GM19351 (cell line): ENCODE measurements around the gene FRMD6.
"Not testable (repeated sequence)": the region's sequence is repeated elsewhere in the genome, so short reads cannot be mapped to it uniquely, and the experiment has no call there.

Experiments used
- ATAC-seq: cut with Tn5 transposase; IDR thresholded peaks from one replicate; pipeline ENCODE4 v1.9.1; 2021; ENCODE audit warnings: mild to moderate bottlenecking, moderate library complexity; ENCODE audit not compliant: unreplicated experiment

FRMD6 gene

DNA sequence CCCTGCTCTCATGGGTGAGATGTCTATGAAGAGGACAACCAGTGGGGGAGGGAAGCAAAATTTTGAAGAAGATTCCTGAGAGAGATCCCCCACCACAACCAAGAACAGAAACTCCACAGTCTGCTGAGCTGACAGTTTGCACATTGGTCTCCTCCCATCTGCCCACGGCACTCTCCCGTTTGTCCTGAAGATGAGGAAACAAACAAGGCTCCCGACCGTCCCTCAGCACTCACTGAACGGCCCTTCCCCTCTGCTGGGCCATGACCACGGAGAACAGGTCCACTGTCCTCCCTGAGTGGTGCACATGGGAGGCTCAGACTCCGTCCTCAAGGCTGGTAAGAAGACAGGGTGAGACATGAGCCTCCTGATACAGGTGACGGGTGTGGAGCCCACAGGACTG lies 114.9 kb downstream of the FRMD6 start:
- not testable (repeated sequence) for ATAC-seq

GRCh38 chr14:51769261-51769660 lies 117.6 kb downstream of the FRMD6 start:
- not testable (repeated sequence) for ATAC-seq

GRCh38 chr14:51774209-51774608 lies 122.5 kb downstream of the FRMD6 start:
- ATAC-seq, result no peak

- no peak for ATAC-seq
Observed at GRCh38 chr14:51776102-51776894, 124.6 kb downstream of the FRMD6 start.

DNA sequence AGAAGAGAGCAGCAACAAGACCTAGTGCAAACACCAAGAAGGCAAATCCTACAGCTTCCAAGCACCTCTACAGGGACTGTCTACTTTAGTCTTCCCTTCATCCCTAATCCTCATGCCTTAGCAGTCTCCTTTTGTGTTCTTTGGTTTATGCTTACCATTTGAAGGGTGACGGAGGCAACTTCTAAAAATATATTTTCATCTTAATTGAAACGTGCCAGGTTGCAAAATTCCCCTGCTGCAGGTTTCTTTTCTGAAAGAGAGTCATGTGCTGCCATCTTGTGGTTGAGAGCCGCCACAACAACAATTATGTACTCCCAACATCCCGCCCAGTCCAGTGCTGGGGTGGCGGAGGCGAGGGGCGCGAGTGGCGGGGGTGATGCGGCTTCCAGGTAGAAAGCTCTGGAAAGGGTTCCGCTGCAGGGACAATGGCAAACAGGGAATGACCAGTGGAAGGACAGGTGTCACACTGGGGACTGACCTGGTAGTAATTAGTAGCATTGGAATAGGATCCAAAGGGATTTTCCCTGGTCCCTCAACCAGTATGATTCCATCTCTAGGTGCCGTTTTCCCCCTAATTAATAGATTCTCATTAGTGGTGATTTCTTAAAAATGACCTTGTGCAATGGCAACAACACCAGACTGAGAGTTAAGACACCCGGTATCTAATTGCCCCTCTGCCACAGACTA lies 128.4 kb downstream of the FRMD6 start:
- peak; percentile 44 for ATAC-seq
